ENCODE data around the gene FILIP1L.

Gene FILIP1L

DNA sequence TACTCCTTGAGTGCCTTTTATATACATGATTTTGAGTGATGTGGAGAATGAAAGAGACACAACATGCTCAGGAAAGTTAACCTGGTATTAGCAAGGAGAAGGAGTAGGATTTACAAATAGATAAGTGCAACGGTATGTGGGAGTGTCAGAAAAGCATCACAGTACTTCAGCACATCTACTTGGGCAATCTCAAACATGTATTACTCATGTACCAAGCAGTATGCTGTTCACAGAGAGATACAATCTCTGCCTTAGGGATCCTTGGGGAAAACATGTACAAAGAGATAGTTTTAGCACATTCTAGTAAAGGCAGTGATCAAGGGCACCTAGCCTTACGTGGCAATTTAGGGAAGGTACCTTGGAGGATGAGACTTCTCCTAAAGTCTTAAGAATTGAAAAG, 146.5 kb downstream of the FILIP1L start:
- no peak overlapping the region for H3K27ac ChIP-seq
- no peak for TF ChIP-seq CTCF (conservative IDR thresholded peaks at IDR 0.05)

GRCh38 chr3:99966662-99967416, 147.5 kb downstream of the FILIP1L start:
- TF ChIP-seq CTCF (conservative IDR thresholded peaks at IDR 0.05) = no peak
- H3K27ac ChIP-seq = no peak overlapping the region

DNA sequence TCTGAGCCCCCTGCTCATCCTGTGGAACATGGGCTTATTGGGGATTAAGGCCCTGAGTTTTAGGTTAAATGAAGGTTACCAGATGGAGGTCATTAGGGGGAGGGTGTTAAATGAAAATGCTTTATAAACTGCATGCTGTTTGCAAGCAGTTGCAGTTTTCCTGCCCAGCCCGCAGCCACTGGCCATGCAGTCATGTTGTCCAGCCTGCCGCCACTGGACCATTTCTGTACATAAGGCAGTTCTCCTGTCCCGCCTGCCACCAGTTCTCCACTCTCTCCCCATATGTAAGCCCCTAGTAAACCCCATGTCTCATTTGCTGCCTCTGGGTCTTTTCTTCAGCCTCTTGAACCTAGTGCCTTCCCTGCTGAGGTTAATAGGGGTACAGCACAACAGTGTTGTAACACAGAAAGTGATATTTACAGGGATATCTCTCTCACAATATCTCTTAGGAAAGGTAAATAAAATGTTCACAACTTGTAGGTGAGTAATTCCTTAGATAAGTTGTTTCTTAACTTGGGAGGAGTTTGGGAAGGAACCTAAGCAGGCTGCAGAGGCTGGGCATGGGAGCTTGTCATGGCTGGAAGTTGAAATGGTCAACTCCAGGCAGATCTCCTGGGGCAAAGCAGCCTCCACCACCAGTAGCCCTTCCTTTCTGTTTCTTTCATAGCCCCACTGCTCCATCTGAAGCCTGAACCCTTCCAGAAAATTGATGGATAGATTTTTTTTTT, 148.5 kb downstream of the FILIP1L start:
- H3K27ac ChIP-seq = peak overlapping the region; percentile 68; the same call in 1 of the 2 replicates
- TF ChIP-seq CTCF (conservative IDR thresholded peaks at IDR 0.05) = no peak

DNA sequence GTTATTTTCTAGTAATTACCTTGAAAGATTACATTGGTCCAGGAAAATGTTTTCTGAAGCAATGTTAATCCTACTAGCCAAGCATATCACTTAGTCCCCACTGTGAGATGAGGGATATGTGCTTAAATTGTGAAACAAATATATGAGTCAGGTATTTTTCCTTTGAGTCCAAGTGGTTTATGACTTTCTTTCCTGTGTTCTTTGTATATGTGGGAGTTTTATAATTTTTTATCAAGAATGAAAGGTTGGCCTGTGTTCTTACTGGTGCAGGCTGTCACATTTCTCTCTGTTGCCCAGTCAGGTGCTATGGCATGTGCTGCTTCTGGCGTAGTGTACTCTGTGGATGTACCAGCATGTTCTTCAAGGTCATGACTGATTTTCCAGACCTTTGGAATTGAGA, 149.2 kb downstream of the FILIP1L start:
- TF ChIP-seq CTCF (conservative IDR thresholded peaks at IDR 0.05) = no peak
- peak overlapping the region; percentile 68 for H3K27ac ChIP-seq

- TF ChIP-seq CTCF (conservative IDR thresholded peaks at IDR 0.05) = no peak
- H3K27ac ChIP-seq = no peak overlapping the region
Observed at GRCh38 chr3:99962703-99963102, 151.6 kb downstream of the FILIP1L start.

- H3K27ac ChIP-seq = no peak overlapping the region
- TF ChIP-seq CTCF (conservative IDR thresholded peaks at IDR 0.05) = no peak
Observed at GRCh38 chr3:99961756-99962515, 152.4 kb downstream of the FILIP1L start.

GRCh38 chr3:99960941-99961340, 153.4 kb downstream of the FILIP1L start:
- no peak for TF ChIP-seq CTCF (conservative IDR thresholded peaks at IDR 0.05)
- no peak overlapping the region for H3K27ac ChIP-seq

Data from VCaP (cell line).